GM18520 (cell line): ENCODE measurements around the gene USE1.
A peak's percentile ranks its signal among the peaks of the same experiment; 100 is the strongest.

ENCODE experiments used
- ATAC-seq: cut with Tn5 transposase; IDR thresholded peaks from one replicate; pipeline ENCODE4 v1.9.1; 2021; ENCODE audit not compliant: unreplicated experiment

USE1 gene

GRCh38 chr19:17205237-17206140 is 9.7 kb upstream of the USE1 start:
- ATAC-seq, result no peak

DNA sequence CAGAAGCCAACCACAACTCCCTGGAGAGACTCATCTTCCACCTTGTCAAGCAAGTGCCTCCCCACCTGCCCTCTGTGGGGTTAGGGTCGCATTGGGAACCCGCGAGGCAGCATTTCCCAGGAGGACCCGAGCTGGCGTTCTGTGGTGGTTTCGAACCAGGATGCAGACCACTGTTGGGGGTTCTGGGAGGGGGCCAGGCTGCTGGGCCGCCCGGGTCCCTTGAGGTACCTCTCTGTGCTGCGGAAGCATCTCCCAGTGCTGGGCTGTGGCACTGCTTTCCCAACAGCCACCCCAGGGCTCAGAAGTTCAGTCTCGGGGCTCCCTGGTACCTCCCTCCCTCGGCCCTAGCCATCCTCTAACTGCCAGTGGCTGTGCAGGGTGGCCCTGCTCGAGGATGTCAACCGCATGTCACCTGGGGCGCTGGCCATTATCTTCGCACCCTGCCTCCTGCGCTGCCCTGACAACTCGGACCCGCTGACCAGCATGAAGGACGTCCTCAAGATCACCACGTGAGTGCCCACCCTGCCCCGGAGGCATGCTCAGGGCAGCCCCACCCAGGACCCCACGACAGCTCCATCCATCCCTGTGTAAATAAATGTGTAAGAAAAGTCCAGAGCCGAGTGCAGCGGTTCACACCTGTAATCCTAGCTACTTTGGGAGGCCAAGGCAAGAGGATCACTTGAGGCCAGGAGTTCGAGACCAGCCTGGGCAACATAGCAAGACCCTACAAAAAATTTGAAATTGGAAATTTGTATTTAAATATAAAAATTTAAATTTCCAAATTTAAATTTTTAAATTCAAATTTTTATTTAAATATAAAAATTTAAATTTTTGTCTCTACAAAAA is 8.2 kb upstream of the USE1 start:
- no peak for ATAC-seq

DNA sequence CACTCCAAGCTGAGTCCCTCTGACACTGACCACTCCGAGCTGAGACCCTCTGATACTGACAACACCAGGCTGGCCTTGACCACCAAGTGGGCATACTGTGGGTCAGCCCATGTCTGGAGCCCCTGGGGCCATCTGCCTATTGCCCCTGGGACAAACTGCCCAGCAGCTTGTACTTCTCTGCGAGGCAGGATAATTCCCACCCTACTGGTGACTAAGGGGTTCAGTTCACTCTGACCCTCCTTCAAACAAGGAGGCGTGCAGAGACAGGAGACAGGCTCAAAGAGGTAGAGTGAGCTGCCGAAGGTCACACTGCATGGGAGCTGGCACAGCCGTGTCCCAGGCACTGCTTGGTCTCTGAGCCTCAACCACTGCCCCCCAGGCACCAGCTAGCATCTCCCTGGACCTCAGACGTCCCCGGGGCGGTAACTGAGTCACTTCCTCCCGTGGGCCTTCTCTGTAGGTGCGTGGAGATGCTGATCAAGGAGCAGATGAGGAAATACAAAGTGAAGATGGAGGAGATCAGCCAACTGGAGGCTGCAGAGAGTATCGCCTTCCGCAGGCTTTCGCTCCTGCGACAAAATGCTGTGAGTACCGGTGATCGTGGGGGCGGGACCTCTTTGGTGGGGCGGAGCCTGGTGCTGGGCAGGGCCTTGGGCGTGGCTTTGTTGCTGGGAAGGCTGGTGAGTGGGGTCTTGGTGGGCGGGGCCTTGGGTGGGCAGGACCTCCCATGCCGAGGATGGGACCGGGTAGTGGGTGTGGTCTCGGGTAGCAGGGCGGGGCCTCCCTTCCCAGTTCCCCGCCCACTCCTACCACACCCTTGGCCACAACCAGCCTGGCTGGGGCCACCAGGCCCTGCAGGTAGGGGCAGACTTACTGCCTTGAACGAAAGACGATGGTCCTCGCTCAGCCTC is 5.8 kb upstream of the USE1 start:
- no peak for ATAC-seq

DNA sequence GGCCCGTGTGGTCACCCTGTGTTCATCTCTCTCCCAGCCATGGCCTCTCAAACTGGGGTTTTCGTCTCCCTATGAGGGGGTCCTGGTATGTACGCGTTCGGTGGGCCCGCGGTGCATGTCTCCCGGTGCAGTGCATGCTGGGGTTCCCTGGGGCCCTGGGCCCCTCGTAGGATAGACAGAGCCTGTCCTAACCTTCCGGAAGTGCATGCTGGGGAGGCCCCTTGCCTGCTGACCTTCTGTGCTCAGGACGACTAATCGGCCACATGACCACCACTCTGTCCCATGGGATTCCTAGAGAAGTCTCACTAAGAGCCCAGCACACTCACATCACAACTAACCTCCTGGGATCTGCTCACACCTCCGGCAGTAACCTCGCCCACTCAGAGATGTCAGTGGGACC is 4.9 kb upstream of the USE1 start:
- no peak for ATAC-seq

DNA sequence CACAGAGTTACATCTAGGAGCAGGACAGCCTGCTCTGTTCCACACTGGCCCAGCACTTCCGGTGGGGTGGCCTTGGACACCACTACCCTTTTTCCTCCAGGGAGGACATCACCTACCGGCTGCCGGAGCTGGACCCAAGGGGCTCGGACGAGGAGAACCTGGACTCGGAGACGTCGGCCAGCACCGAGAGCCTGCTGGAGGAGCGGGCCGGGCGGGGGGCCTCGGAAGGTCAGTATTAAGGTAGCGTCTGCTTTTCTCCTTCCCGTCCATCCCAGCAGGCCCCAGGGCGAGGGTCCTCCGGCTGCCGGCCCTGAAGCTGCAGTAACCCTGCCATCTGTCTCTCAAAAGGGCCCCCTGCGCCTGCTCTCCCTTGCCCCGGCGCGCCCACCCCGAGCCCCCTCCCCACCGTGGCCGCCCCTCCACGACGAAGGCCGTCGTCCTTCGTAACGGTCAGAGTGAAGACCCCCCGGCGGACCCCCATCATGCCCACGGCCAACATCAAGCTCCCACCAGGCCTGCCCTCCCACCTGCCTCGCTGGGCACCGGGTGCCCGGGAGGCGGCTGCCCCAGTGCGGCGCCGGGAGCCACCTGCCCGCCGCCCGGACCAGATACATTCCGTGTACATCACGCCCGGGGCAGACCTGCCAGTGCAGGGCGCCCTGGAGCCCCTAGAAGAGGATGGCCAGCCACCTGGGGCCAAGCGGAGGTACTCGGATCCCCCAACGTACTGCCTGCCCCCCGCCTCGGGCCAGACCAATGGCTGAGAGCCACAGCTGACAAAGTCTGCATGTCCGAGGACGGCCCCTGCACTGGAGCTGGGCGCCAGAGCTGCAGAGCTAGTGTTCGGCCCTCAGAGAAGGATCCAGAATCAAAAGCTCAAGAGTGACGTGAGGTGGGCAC is 3.4 kb upstream of the USE1 start:
- no peak for ATAC-seq

DNA sequence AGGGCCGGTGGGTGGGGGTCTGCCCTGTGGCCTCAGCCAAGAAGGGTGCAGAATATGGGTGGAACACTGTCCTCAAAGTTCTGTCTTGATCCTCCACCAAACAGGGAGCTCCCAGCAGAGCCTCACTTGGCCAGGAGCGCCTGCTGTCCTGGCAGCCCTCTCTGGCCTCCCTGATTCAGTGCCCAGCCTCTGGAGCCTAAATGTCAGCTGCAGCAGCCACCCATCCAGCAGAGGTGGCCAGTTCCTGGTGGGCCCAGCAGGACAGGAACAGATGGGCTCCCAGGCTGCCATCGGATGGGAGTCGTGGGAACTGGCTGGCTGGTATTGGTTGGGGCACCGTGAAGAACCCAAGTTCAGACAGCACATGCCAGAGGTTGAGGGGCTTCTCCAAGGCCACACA is 1.8 kb upstream of the USE1 start:
- no peak for ATAC-seq

- ATAC-seq, result no peak
Observed at GRCh38 chr19:17214508-17215126, 540 bp upstream of the USE1 start.

- no peak for ATAC-seq
Observed at GRCh38 chr19:17216058-17216670, 1.0 kb downstream of the USE1 start.

- ATAC-seq, result no peak
Observed at GRCh38 chr19:17219286-17219685, 4.1 kb downstream of the USE1 start.

- no peak for ATAC-seq
Observed at GRCh38 chr19:17220207-17220758, 5.1 kb downstream of the USE1 start.

DNA sequence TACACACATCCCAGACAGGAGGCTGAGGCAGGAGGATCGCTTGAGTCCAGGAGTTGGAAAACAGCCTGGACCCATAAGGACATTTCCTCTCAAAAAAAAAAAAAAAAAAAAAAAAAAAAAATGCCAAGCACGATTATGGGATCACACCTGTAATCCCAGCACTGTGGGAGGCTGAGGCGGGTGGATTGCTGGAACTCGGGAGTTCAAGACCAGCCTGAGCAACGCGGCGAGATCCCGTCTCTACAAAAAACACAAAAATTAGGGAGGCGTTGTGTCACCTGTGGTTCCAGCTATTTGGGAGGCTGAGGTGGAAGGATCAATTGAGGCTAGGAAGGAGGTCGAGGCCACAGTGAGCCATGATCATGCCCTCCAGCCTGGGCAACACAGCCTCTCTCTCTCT is 9.9 kb downstream of the USE1 start:
- no peak for ATAC-seq

DNA sequence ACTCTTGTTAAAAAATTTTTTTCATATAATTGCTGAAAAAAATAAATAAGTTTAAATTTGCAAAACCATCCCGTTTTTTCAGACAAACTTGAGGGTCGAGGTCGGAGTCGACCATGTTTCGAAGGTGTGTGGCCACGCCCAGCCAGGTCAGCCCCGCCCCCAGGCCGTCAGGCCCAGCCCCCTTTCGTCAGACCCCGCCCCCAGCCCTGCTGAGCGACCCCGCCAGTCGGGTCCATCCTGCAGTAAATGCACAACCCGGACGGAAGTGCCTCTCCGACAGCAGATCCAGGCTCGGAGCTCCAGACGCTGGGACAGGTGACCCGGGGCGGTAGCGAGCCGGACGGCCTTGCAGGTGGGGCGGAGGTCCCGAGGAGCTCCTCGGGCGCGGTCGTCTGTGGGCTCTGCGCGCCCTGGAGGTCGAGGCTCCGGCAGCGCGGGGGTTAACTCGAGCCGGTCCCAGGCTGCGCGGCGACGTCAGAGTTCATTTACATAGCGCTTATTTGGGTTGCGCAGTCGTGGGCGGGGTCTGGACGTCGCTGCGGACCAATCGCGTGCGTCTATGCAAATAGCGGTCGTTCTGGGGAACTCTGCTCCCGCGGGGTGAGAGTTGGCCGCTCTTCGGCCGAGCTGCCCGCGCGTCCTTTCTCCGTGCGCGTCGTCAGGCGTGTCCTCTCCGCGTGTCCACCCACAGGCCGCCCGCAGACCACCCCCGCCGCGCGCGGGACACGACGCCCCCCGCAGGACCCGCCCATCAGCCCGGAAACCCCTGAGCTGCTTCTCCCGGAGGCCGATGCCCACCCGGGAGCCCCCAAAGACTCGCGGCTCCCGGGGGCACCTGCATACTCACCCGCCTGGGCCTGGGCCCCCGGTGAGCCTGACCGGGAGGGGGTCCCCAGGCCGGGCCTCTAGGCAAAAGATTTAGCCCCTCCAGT is 11.1 kb downstream of the USE1 start, which contains the start of gene OCEL1:
OCEL1 (plus strand) TSS at position 225 of the 932 bp plus-strand sequence; CDS start at position 247, 22 bp downstream.
- peak; percentile 89 for ATAC-seq

GRCh38 chr19:17227798-17228367 is 12.7 kb downstream of the USE1 start:
- ATAC-seq, result no peak

DNA sequence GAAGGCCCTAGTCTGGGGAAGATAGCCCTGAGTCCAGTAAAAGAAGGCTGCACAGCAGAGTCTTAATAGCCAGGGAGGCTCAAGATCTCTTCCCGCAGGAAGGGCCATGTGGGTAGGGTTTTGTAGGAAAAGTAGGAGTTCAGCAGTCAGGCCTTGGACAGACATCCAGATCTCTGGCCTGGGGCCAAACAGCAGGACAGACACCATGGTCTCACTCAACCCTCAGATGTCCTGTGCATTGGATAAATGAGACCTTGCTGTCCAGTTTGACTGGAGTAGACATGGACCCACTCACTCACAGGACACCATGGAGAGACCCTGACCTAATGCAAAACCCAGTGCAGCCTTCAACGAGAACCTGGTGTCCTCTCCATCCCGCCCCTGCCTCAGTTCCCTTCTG is 14.7 kb downstream of the USE1 start:
- no peak for ATAC-seq

DNA sequence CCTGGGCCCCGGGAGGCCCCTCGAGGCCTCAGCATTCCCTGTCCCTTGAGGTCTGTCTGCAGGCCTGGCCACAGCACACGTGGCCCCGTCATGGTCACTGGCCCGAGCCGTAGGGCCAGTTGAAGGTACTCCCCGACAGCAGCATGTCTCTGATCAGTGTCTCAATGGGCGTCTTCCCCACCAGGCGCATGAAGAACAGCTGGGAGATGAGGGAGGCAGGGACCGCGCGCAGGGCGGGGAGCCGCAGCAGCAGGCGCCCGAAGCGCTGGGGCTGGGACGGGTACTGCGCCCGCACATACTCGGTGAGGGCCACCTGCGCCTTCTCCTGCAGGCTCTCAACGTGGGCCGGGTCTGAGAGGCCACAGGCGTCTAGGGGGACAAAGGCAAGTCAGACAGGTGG is 17.1 kb downstream of the USE1 start:
- ATAC-seq, result no peak

DNA sequence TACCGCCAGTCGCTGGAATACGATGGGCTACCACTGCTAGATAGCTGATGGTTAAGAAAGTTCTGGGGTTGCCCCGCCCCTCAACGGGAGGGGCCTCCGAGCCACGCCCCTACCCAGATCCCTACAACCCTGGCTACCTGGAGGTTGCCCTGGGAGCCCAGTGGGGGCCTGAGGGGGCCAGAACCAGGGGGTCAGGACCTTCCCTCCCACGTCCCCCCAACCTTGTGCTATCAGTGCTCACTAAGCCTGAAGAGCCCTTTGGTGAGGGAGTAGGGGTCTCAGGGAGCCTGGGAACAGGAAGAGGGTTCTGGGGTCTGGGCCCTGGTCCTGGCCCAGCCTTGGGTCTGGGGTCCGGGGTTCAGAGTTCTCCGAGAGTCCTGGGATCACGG is 19.7 kb downstream of the USE1 start:
- no peak for ATAC-seq

- peak; percentile 73 for ATAC-seq
Observed at GRCh38 chr19:17235300-17235970, 20.3 kb downstream of the USE1 start.
